HCT116 (cell line): Measurements from ENCODE around the gene CDH26. TPM values are rescaled to one million over a fixed set of nuclear protein-coding genes. Genes with fewer than 3 reads are reported as not detected.

Experiments used
- ATAC-seq: fragments of 200-7000 bp; cut with Tn5 transposase; 2 replicates; pipeline ENCODE4 v1.9.1; 2020; ENCODE audit warnings: mild to moderate bottlenecking, moderate library complexity
- BruUV-seq: library from RNA; stranded (reverse); fragments of 400-500 nt; replicated peaks from 2 replicates; lab custom pipeline; 2021; lab: Mats Ljungman, UMichigan
- CTCF ChIA-PET: fragments of 300-600 bp; sonication (Branson Sonifier 250); formaldehyde crosslinking; loops from one replicate; lab custom pipeline; 2021; ENCODE audit warnings: antibody characterized with exemption; lab: Charles Lee
- POLR2A ChIA-PET: fragments of 300-600, 350-600 bp; sonication (Branson Sonifier 250); formaldehyde crosslinking; loops from one replicate; lab custom pipeline; 2021; ENCODE audit warnings: antibody characterized with exemption; lab: Charles Lee
- RAD21 ChIA-PET, 2 experiments: fragments of 300-600 bp; sonication (Branson Sonifier 250); formaldehyde crosslinking; loops; one replicate each; lab custom pipeline; 2023; ENCODE audit warnings: low total read pairs in 2 of 2; ENCODE audit not compliant: uncharacterized antibody in 2 of 2, unreplicated experiment in 2 of 2, low non-redundant PET in 1 of 2; lab: Charles Lee
- DNase-seq: peaks from one replicate; pipeline ENCODE4 v3.0.0-alpha.2; 2010; ENCODE audit warnings: low read depth, low spot score
- H2AFZ ChIP-seq: fragments of 200-600 bp; shearing (Covaris generic), sonication (generic); 2 replicates; pipeline ENCODE4 v1.6.1; 2017; ENCODE audit warnings: low read depth, mixed run types, mixed read lengths, antibody characterized with exemption, low read length; ENCODE audit not compliant: poor library complexity, severe bottlenecking
- H3K27ac ChIP-seq: 2 replicates; pipeline ENCODE4 v1.5.1; 2012; ENCODE audit warnings: low read depth, low read length
- H3K27me3 ChIP-seq: fragments of 200-600 bp; sonication (generic); 2 replicates; pipeline ENCODE4 v1.6.1; 2016; ENCODE audit warnings: mixed run types, low read length, mixed read lengths; ENCODE audit not compliant: insufficient read depth
- H3K36me3 ChIP-seq, 2 experiments: fragments of 200-500 bp in 1 of 2; fragments of 200-600 bp in 1 of 2; sonication (Bioruptor generic) in 1 of 2; sonication (generic) in 1 of 2; 2 replicates each; pipeline versions ENCODE4 v1.5.1 to v1.6.1; 2014 to 2016; ENCODE audit warnings: low read length in 2 of 2, inconsistent platforms in 1 of 2, mixed read lengths in 1 of 2, mixed run types in 1 of 2; ENCODE audit not compliant: insufficient read depth in 2 of 2, control insufficient read depth in 1 of 2
- H3K4me1 ChIP-seq, 2 experiments: fragments of 200-600 bp in 1 of 2; sonication (generic) in 1 of 2; 2 replicates each; pipeline versions ENCODE4 v1.5.1 to v1.6.1; 2012 to 2017; ENCODE audit warnings: low read length in 2 of 2, inconsistent platforms in 1 of 2, mild to moderate bottlenecking in 1 of 2, mixed read lengths in 1 of 2, mixed run types in 1 of 2, moderate library complexity in 1 of 2; ENCODE audit not compliant: insufficient read depth in 2 of 2, control insufficient read depth in 1 of 2
- H3K4me2 ChIP-seq: fragments of 200-600 bp; sonication (generic); 2 replicates; pipeline ENCODE4 v1.6.1; 2017; ENCODE audit warnings: mixed run types, low read length, mixed read lengths
- H3K4me3 ChIP-seq, 2 experiments: fragments of 200-600 bp in 1 of 2; sonication (generic) in 1 of 2; replicated peaks in 1 of 2; 2 replicates each; pipeline ENCODE4 v1.5.1; 2011 to 2016; ENCODE audit warnings: low read length in 2 of 2, control low read depth in 1 of 2, low read depth in 1 of 2, mild to moderate bottlenecking in 1 of 2, mixed read lengths in 1 of 2, mixed run types in 1 of 2
- H3K79me2 ChIP-seq: fragments of 200-600 bp; sonication (generic); 2 replicates; pipeline ENCODE4 v1.6.1; 2017; ENCODE audit warnings: mild to moderate bottlenecking, mixed run types, low read length, moderate library complexity, mixed read lengths; ENCODE audit not compliant: insufficient read depth
- H3K9ac ChIP-seq: fragments of 200-600 bp; sonication (generic); 2 replicates; pipeline ENCODE4 v1.6.1; 2016; ENCODE audit warnings: low read length, mixed read lengths
- H3K9me2 ChIP-seq: fragments of 200-600 bp; sonication (generic), shearing (Covaris generic); 2 replicates; pipeline ENCODE4 v1.6.1; 2017; ENCODE audit warnings: mixed run types, mild to moderate bottlenecking, moderate library complexity; ENCODE audit not compliant: insufficient read depth
- H3K9me3 ChIP-seq, 2 experiments: fragments of 200-500 bp in 1 of 2; fragments of 200-600 bp in 1 of 2; sonication (Bioruptor generic) in 1 of 2; sonication (generic) in 1 of 2; 2 replicates each; pipeline ENCODE4 v1.6.1; 2014 to 2017; ENCODE audit warnings: low read length in 2 of 2, mixed read lengths in 2 of 2, inconsistent platforms in 1 of 2, low read depth in 1 of 2, mild to moderate bottlenecking in 1 of 2, mixed run types in 1 of 2, moderate library complexity in 1 of 2; ENCODE audit not compliant: control insufficient read depth in 1 of 2, insufficient read depth in 1 of 2
- H4K20me1 ChIP-seq: fragments of 200-600 bp; sonication (generic), shearing (Covaris generic); 2 replicates; pipeline ENCODE4 v1.6.1; 2017; ENCODE audit warnings: mixed run types, mild to moderate bottlenecking, moderate library complexity; ENCODE audit not compliant: insufficient read depth
- ATF3 ChIP-seq: IDR thresholded peaks from 2 replicates; pipeline ENCODE4 v1.6.1; 2012
- CBX3 ChIP-seq: IDR thresholded peaks from 2 replicates; pipeline ENCODE4 v1.6.1; 2012; ENCODE audit warnings: low read depth
- CEBPB ChIP-seq: IDR thresholded peaks from 2 replicates; pipeline ENCODE4 v1.6.1; 2012; ENCODE audit warnings: low read depth
- CTCF ChIP-seq, 3 experiments: fragments of 200-600 bp in 1 of 3; sonication (generic) in 1 of 3; IDR thresholded peaks in 2 of 3; conservative IDR thresholded peaks in 1 of 3; 2 replicates each; pipeline ENCODE4 v1.5.1; 2012 to 2017; ENCODE audit warnings: low read depth in 2 of 3, low read length in 2 of 3, antibody characterized with exemption in 1 of 3, borderline replicate concordance in 1 of 3, control low read depth in 1 of 3, mild to moderate bottlenecking in 1 of 3, mixed read lengths in 1 of 3, mixed run types in 1 of 3, moderate library complexity in 1 of 3; ENCODE audit not compliant: insufficient read depth in 1 of 3
- EGR1 ChIP-seq: IDR thresholded peaks from 2 replicates; pipeline ENCODE4 v1.6.1; 2012; ENCODE audit warnings: low read depth
- ELF1 ChIP-seq: IDR thresholded peaks from 2 replicates; pipeline ENCODE4 v1.6.1; 2012; ENCODE audit warnings: low read depth, borderline replicate concordance
- FOSL1 ChIP-seq: IDR thresholded peaks from 2 replicates; pipeline ENCODE4 v1.6.1; 2012; ENCODE audit warnings: low read depth
- JUND ChIP-seq: IDR thresholded peaks from 2 replicates; pipeline ENCODE4 v1.6.1; 2012
- MAX ChIP-seq: IDR thresholded peaks from 2 replicates; pipeline ENCODE4 v1.6.1; 2012
- POLR2A ChIP-seq: IDR thresholded peaks from 2 replicates; pipeline ENCODE4 v1.7.0; 2011; ENCODE audit warnings: borderline replicate concordance; ENCODE audit not compliant: insufficient read depth, insufficient read length; ENCODE audit errors: extremely low read depth
- RAD21 ChIP-seq: IDR thresholded peaks from 2 replicates; pipeline ENCODE4 v1.6.1; 2012; ENCODE audit warnings: low read depth, mild to moderate bottlenecking
- SIN3A ChIP-seq: IDR thresholded peaks from 2 replicates; pipeline ENCODE4 v1.6.1; 2012; ENCODE audit warnings: low read depth
- SP1 ChIP-seq: IDR thresholded peaks from 2 replicates; pipeline ENCODE4 v1.6.1; 2012; ENCODE audit warnings: low read depth
- SRF ChIP-seq: IDR thresholded peaks from 2 replicates; pipeline ENCODE4 v1.6.1; 2012; ENCODE audit warnings: low read depth
- TCF7L2 ChIP-seq: IDR thresholded peaks from 2 replicates; pipeline ENCODE4 v1.7.0; 2011; ENCODE audit warnings: borderline replicate concordance, inconsistent platforms; ENCODE audit not compliant: insufficient read depth, insufficient read length; ENCODE audit errors: extremely low read depth
- YY1 ChIP-seq: IDR thresholded peaks from 2 replicates; pipeline ENCODE4 v1.6.1; 2011; ENCODE audit warnings: low read length, low read depth, moderate library complexity, mild to moderate bottlenecking; ENCODE audit not compliant: insufficient replicate concordance; ENCODE audit errors: extremely low read depth
- ZFX ChIP-seq: fragments of 450-650 bp; IDR thresholded peaks from 2 replicates; pipeline ENCODE4 v1.6.1; 2017
- ZNF274 ChIP-seq: fragments of 200-500 bp; sonication (Bioruptor generic); IDR thresholded peaks from 2 replicates; pipeline ENCODE4 v1.6.1; 2014; ENCODE audit warnings: mild to moderate bottlenecking, low read depth, low read length, inconsistent platforms
- intact Hi-C: fragments of 100-400 bp; cut with micrococcal nuclease; formaldehyde crosslinking; loops from 2 replicates; pipeline ENCODE4 v1.10.0; 2022
- total RNA-seq: library from RNA; stranded (reverse); gene quantifications from one replicate; pipeline ENCODE4 v1.2.1, GENCODE V29; 2021; ENCODE audit not compliant: unreplicated experiment

Gene CDH26
- total RNA-seq, 1 experiment from 2014 or later = 0.34 TPM

- H3K79me2 ChIP-seq = no peaks in the 10 kb centered on the region
- no peak for TF ChIP-seq TCF7L2
- TF ChIP-seq SP1 = no peak
- TF ChIP-seq ELF1 = no peak
- no peak for TF ChIP-seq CEBPB
- no peak for TF ChIP-seq MAX
- no peak for TF ChIP-seq JUND
- no peak for TF ChIP-seq POLR2A
- no peak for TF ChIP-seq ATF3
- no peak for TF ChIP-seq ZFX
- no peak for TF ChIP-seq CBX3
- intact Hi-C loops = no loop called here
- no TSS peak for BruUV-seq
- no peak overlapping the region for H3K27ac ChIP-seq
- H4K20me1 ChIP-seq = no peaks in the 10 kb centered on the region
- no peak overlapping the region for H3K9ac ChIP-seq
- no peak overlapping the region for H2AFZ ChIP-seq
- no peaks in the 10 kb centered on the region for H3K36me3 ChIP-seq
- H3K4me3 ChIP-seq = no peak overlapping the region
- H3K27me3 ChIP-seq = peaks cover 27% of the 10 kb centered on the region
- ATAC-seq (no peak), DNase-seq (no peak)
- no peaks in the 10 kb centered on the region for H3K9me2 ChIP-seq
- CTCF ChIA-PET = interaction anchor here (0.8 to 1.2 kb wide), 10 partner anchors 10 to 157 kb away, joined by 3 to 27 read pairs (median 6); partner anchors contain the start of genes FAM217B and PPP1R3D
- RAD21 ChIA-PET = interaction anchor here in 1 of 2 experiments (0.6 to 0.8 kb wide), 2 partner anchors 64 to 266 kb away, joined by 3 to 4 read pairs; no protein-coding TSS in a partner anchor
- no peak overlapping the region for H3K4me2 ChIP-seq
- POLR2A ChIA-PET = no interaction called here
- no peaks in the 10 kb centered on the region for H3K9me3 ChIP-seq
- H3K4me1 ChIP-seq = no peaks in the 10 kb centered on the region
Measured at GRCh38 chr20:60049601-60050000, 91.4 kb downstream of the CDH26 start.

GRCh38 chr20:60050193-60050947, 92.1 kb downstream of the CDH26 start:
- peak; percentile 26 for DNase-seq
- Histone ChIP-seq H2AFZ (no peak overlapping the region), H4K20me1 (no peaks in the 10 kb centered on the region), H3K4me3 (no peak overlapping the region), H3K4me2 (no peak overlapping the region), H3K9me3 (no peaks in the 10 kb centered on the region), H3K9ac (no peak overlapping the region), H3K27ac (no peak overlapping the region), H3K9me2 (no peaks in the 10 kb centered on the region), H3K4me1 (no peaks in the 10 kb centered on the region), H3K27me3 (peaks cover 27% of the 10 kb centered on the region), H3K79me2 (no peaks in the 10 kb centered on the region), H3K36me3 (no peaks in the 10 kb centered on the region)
- ChIA-PET RAD21 (interaction anchor here in 1 of 2 experiments (0.6 to 0.8 kb wide), 2 partner anchors 64 to 267 kb away, joined by 3 to 4 read pairs; no protein-coding TSS in a partner anchor), CTCF (interaction anchor here (0.8 to 1.2 kb wide), 10 partner anchors 10 to 156 kb away, joined by 3 to 27 read pairs (median 6); partner anchors contain the start of genes FAM217B and PPP1R3D), POLR2A (no interaction called here)
- ATAC-seq = peak; percentile 96
- intact Hi-C loops = loop anchor here (1.0 kb wide), 2 partner anchors 58 to 101 kb away; no protein-coding TSS in a partner anchor
- no TSS peak for BruUV-seq
- TF ChIP-seq CBX3 (no peak), YY1 (no peak), EGR1 (no peak), CTCF (IDR thresholded peaks at IDR 0.05 in 2 of 3, conservative IDR thresholded peaks at IDR 0.05 in 1 of 3; ENCODE audit: borderline replicate concordance in 1 of 3, insufficient read depth in 1 of 3, low read depth in 2 of 3, low read length in 2 of 3) (peak; percentile 66 to 74 (median 71); a peak in 5 of 6 replicates), RAD21 (peak; percentile 60), ATF3 (no peak), FOSL1 (no peak), SP1 (no peak), SRF (no peak), ZFX (no peak), ELF1 (no peak), ZNF274 (no peak), SIN3A (no peak)
